Keratinocyte (primary cell): ENCODE results near the gene RHCG. TPM values are rescaled to one million over a fixed set of nuclear protein-coding genes. Genes with fewer than 3 reads are reported as not detected.

ENCODE experiments used
- DNase-seq: peaks from one replicate; pipeline ENCODE4 v3.0.0-alpha.2; 2011; ENCODE audit warnings: low read depth, missing footprints, low spot score
- FAIRE-seq: peaks from 2 replicates; lab custom pipeline; 2011; peaks lifted over from hg19 to GRCh38; lab: Jason Lieb, UNC
- H2AFZ ChIP-seq: 2 replicates; pipeline ENCODE4 v1.6.0; 2012; ENCODE audit warnings: low read length, control low read depth, inconsistent platforms; ENCODE audit not compliant: control insufficient read depth
- H3K27ac ChIP-seq: 2 replicates; pipeline ENCODE4 v1.5.1; 2011; ENCODE audit warnings: low read length; ENCODE audit not compliant: control insufficient read depth, insufficient read depth
- H3K27me3 ChIP-seq: 3 replicates; pipeline ENCODE4 v1.6.0; 2011; ENCODE audit warnings: low read length; ENCODE audit not compliant: control insufficient read depth, insufficient read depth; ENCODE audit errors: extremely low read depth
- H3K36me3 ChIP-seq, 2 experiments: 2 replicates in 1 of 2; 3 replicates in 1 of 2; pipeline ENCODE4 v1.5.1; 2011; ENCODE audit warnings: low read length in 2 of 2, mild to moderate bottlenecking in 1 of 2; ENCODE audit not compliant: control insufficient read depth in 2 of 2, insufficient read depth in 2 of 2; ENCODE audit errors: extremely low read depth in 1 of 2
- H3K4me1 ChIP-seq: 3 replicates; pipeline ENCODE4 v1.5.1; 2011; ENCODE audit warnings: low read length; ENCODE audit not compliant: control insufficient read depth, insufficient read depth; ENCODE audit errors: extremely low read depth
- H3K4me2 ChIP-seq: 3 replicates; pipeline ENCODE4 v1.6.0; 2011; ENCODE audit warnings: low read depth, low read length; ENCODE audit not compliant: control insufficient read depth, insufficient read depth; ENCODE audit errors: extremely low read depth
- H3K4me3 ChIP-seq, 3 experiments: fragments of 200-600 bp in 1 of 3; sonication (generic) in 1 of 3; 2 replicates in 2 of 3; 3 replicates in 1 of 3; pipeline ENCODE4 v1.5.1; 2011 to 2016; ENCODE audit warnings: low read length in 3 of 3, mild to moderate bottlenecking in 3 of 3, control low read depth in 2 of 3, inconsistent platforms in 1 of 3, low read depth in 1 of 3, mixed read lengths in 1 of 3, mixed run types in 1 of 3, moderate library complexity in 1 of 3; ENCODE audit not compliant: control insufficient read depth in 2 of 3, insufficient read depth in 2 of 3; ENCODE audit errors: extremely low read depth in 1 of 3
- H3K79me2 ChIP-seq: 2 replicates; pipeline ENCODE4 v1.6.0; 2012; ENCODE audit warnings: low read length; ENCODE audit not compliant: control insufficient read depth, insufficient read depth
- H3K9ac ChIP-seq: 3 replicates; pipeline ENCODE4 v1.6.0; 2011; ENCODE audit warnings: low read length; ENCODE audit not compliant: control insufficient read depth, insufficient read depth; ENCODE audit errors: extremely low read depth
- H3K9me1 ChIP-seq: 3 replicates; pipeline ENCODE4 v1.6.0; 2011; ENCODE audit warnings: low read length; ENCODE audit not compliant: control insufficient read depth, insufficient read depth; ENCODE audit errors: extremely low read depth
- H3K9me3 ChIP-seq: 2 replicates; pipeline ENCODE4 v1.5.1; 2012; ENCODE audit warnings: low read depth, low read length; ENCODE audit not compliant: control insufficient read depth
- H4K20me1 ChIP-seq: 3 replicates; pipeline ENCODE4 v1.6.0; 2011; ENCODE audit warnings: low read length; ENCODE audit not compliant: control insufficient read depth, insufficient read depth; ENCODE audit errors: extremely low read depth
- EZH2 ChIP-seq: IDR thresholded peaks from one replicate; pipeline ENCODE4 v1.6.1; 2012; ENCODE audit warnings: inconsistent platforms, mild to moderate bottlenecking, low read length, moderate library complexity
- dilution Hi-C: fragments of 300-500 bp; cut with MboI; formaldehyde crosslinking; loops from one replicate; pipeline ENCODE4 v1.7.0; 2020; ENCODE audit warnings: low sequenced_read_pairs; ENCODE audit not compliant: extremely low pct_ligation_motif_present
- polyA minus RNA-seq, 3 experiments: library from RNA; depleted of rRNA, polyadenylated mRNA; stranded (reverse); fragments of >200 nt; gene quantifications; 1 replicate in 1 of 3; 2 replicates in 1 of 3; 3 replicates in 1 of 3; pipeline ENCODE4 v1.2.3, GENCODE V29; 2011
- polyA plus RNA-seq, 5 experiments: library from polyadenylated mRNA; depleted of rRNA in 3 of 5; stranded (reverse) in 3 of 5; stranded (forward) in 1 of 5; unstranded in 1 of 5; fragments of >200 nt; gene quantifications; 1 replicate in 1 of 5; 2 replicates in 3 of 5; 3 replicates in 1 of 5; pipeline versions ENCODE4 v1.2.1 to v1.2.3, GENCODE V29; 2011 to 2012; ENCODE audit warnings: missing spikeins in 2 of 5, low read depth in 1 of 5, low replicate concordance in 1 of 5
- TF ChIP-seq, protein P1 (sequence below), 3 experiments: IDR thresholded peaks in 1 of 3; conservative IDR thresholded peaks in 1 of 3; optimal IDR thresholded peaks in 1 of 3; 2 replicates in 2 of 3; 3 replicates in 1 of 3; pipeline versions ENCODE3 to v1.5.1; 2011; ENCODE audit warnings: low read length in 3 of 3, mild to moderate bottlenecking in 3 of 3, moderate library complexity in 2 of 3, control low read depth in 1 of 3, inconsistent platforms in 1 of 3; ENCODE audit not compliant: insufficient read depth in 2 of 3; ENCODE audit errors: extremely low read depth in 1 of 3

Gene RHCG
- polyA plus RNA-seq (6.9 to 41.3 TPM (median 8.9 TPM) in 3 replicates), polyA minus RNA-seq (17.8 to 79.6 TPM (median 20.1 TPM) in 3 replicates)
- 21.5 TPM for polyA plus RNA-seq (2011; ENCODE audit: low read depth)
- 5.2 and 8.2 TPM in 2 replicates for polyA plus RNA-seq (2011; cell fraction: cytosol; rRNA removed)
- polyA plus RNA-seq (2011; cell fraction: nucleus; rRNA removed), result 19.5 and 31.0 TPM in 2 replicates
- 7.5 and 72.5 TPM in 2 replicates for polyA plus RNA-seq (2012; ENCODE audit: low replicate concordance)
- 12.1 TPM for polyA minus RNA-seq (2011; cell fraction: cytosol; rRNA and poly(A)+ RNA removed)
- polyA minus RNA-seq (2011; cell fraction: nucleus; rRNA and poly(A)+ RNA removed), result 17.7 and 35.1 TPM in 2 replicates

DNA sequence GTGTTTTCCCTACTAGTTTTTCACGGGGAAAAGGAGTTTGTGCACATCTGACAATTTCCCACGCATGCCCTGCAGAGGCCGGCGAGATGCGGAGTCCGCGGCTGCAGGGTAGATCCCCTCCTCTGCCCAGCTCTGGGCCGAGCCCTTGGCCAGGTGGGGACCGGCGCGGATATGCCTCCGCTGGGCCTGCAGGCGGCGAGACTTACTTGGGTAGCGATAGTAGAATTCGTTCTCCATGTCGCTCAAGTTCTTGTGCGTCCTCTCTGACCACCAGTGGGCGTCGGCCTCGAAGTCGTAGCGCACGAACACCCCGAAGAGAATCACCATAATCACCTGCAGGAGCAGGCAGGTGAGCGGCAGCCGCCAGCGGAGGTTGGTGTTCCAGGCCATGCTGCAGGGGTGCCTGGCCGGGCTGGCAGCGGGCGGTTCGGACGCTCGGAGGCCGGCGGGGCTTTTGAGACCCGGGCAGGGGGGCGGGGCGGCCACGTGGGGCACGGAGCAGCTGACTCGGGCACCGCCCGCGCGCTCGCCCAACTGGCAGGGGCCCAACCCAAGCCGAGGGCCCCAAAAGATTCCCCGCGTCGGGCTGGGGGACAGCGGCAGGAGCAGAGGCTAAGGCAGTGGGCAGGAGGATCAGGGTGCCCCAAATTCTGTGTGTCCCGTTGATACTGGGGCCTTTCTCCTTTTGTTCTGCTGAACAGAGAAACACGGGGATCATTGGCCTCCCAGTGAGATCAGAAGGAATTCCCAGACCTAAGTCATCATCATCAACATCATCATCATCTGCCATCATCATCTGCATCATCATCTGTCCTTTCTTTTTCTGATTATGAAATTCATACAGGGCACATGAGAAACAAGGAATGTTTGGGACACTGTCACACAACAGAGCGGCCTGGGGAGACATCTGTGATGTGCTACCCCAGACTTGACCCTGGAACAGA, at the start of gene RHCG:
RHCG (minus strand) TSS at position 429 of the 944 bp plus-strand sequence; CDS start at position 390, 39 bp downstream.
- H2AFZ ChIP-seq, result no peak within 1 kb of the TSS
- H3K27ac ChIP-seq, result no peak within 1 kb of the TSS

DNA sequence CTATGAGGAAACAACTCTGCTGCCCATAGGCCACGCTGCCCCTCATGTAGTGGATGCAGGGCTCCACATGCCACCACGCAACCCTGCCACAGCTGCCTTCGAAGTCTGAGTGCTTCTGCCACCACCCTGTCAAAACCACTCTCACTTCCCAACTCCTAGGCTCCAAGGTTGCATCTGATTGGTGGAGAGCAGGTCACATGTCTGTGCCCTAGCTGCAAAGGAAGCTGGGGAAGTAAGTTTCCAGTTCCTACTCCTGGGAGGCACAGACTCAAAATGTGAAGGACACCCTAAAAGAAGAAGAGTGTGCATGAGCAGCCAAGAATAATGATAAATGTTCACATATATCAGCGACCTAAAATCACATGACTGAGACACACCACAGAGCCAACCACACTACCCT, 47.0 kb upstream of the RHCG start:
- dilution Hi-C loops, result no loop called here
- Histone ChIP-seq H3K79me2 (no peaks in the 10 kb centered on the region), H2AFZ (no peak overlapping the region), H3K27ac (no peak overlapping the region), H3K4me1 (no peaks in the 10 kb centered on the region), H3K36me3 (no peaks in the 10 kb centered on the region), H3K27me3 (no peaks in the 10 kb centered on the region), H3K9ac (no peak overlapping the region), H3K9me3 (no peaks in the 10 kb centered on the region), H3K4me3 (no peak overlapping the region), H3K9me1 (no peaks in the 10 kb centered on the region), H4K20me1 (no peaks in the 10 kb centered on the region), H3K4me2 (no peak overlapping the region)
- DNase-seq, result no peak
- no peak for FAIRE-seq
- TF ChIP-seq EZH2, result no peak
- TF ChIP-seq, protein P1, sequence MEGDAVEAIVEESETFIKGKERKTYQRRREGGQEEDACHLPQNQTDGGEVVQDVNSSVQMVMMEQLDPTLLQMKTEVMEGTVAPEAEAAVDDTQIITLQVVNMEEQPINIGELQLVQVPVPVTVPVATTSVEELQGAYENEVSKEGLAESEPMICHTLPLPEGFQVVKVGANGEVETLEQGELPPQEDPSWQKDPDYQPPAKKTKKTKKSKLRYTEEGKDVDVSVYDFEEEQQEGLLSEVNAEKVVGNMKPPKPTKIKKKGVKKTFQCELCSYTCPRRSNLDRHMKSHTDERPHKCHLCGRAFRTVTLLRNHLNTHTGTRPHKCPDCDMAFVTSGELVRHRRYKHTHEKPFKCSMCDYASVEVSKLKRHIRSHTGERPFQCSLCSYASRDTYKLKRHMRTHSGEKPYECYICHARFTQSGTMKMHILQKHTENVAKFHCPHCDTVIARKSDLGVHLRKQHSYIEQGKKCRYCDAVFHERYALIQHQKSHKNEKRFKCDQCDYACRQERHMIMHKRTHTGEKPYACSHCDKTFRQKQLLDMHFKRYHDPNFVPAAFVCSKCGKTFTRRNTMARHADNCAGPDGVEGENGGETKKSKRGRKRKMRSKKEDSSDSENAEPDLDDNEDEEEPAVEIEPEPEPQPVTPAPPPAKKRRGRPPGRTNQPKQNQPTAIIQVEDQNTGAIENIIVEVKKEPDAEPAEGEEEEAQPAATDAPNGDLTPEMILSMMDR (optimal IDR thresholded peaks at IDR 0.05 in 1 of 3, IDR thresholded peaks at IDR 0.05 in 1 of 3, conservative IDR thresholded peaks at IDR 0.05 in 1 of 3; ENCODE audit: extremely low read depth in 1 of 3, insufficient read depth in 2 of 3, low read length in 3 of 3), result no peak

More for the DNA sequence above, at the start of gene RHCG:
- Histone ChIP-seq H3K9me3 (no peaks in the 10 kb centered on the region), H3K4me1 (peaks cover 20% of the 10 kb centered on the region), H3K27me3 (peaks cover 15% of the 10 kb centered on the region), H3K9ac (no peak within 1 kb of the TSS), H4K20me1 (no peaks in the 10 kb centered on the region), H3K4me3 (peak within 1 kb of the TSS in 2 of 3 experiments; percentile 7 to 9), H3K9me1 (no peaks in the 10 kb centered on the region), H3K79me2 (no peaks in the 10 kb centered on the region), H3K4me2 (peak within 1 kb of the TSS; percentile 9), H3K36me3 (no peaks in the 10 kb centered on the region)
- FAIRE-seq (no peak), DNase-seq (no peak)
- dilution Hi-C loops, result no loop called here
- no peak for TF ChIP-seq EZH2
- TF ChIP-seq, protein P1 (optimal IDR thresholded peaks at IDR 0.05 in 1 of 3, IDR thresholded peaks at IDR 0.05 in 1 of 3, conservative IDR thresholded peaks at IDR 0.05 in 1 of 3; ENCODE audit: extremely low read depth in 1 of 3, insufficient read depth in 2 of 3, low read length in 3 of 3), result peak; percentile 41 to 53 (median 47)
